K562 (cell line): ENCODE measurements around the gene MYO18A. TPM values are rescaled to one million over a fixed set of nuclear protein-coding genes. Genes with fewer than 3 reads are reported as not detected.

Experiments used
- ATAC-seq: fragments of 200-7000 bp; cut with Tn5 transposase; 3 replicates; pipeline ENCODE4 v1.9.1; 2020; ENCODE audit warnings: moderate library complexity
- BruUV-seq: library from RNA; stranded (reverse); fragments of 400-500 nt; replicated peaks from 2 replicates; lab custom pipeline; 2021; lab: Mats Ljungman, UMichigan
- CTCF ChIA-PET: fragments of 300-600 bp; formaldehyde crosslinking; extraction: SDS; loops from one replicate; lab custom pipeline; 2021; ENCODE audit warnings: low intra/inter-chr PET ratio; lab: Yijun Ruan, JAX
- POLR2A ChIA-PET: fragments of 300-600, 350-650 bp; sonication (Branson Sonifier 250); formaldehyde crosslinking; extraction: SDS; loops from one replicate; lab custom pipeline; 2021; ENCODE audit warnings: antibody characterized with exemption, inconsistent platforms; lab: Yijun Ruan, JAX
- DNase-seq, 4 experiments: peaks; one replicate each; pipeline versions ENCODE4 v3.0.0 to v3.0.0-alpha.2; 2011 to 2018; ENCODE audit warnings: low spot score in 3 of 4, mixed read lengths in 3 of 4; ENCODE audit errors: extremely low read depth in 1 of 4
- FAIRE-seq: peaks from 2 replicates; lab custom pipeline; 2011; peaks lifted over from hg19 to GRCh38; lab: Jason Lieb, UNC
- H2AFZ ChIP-seq: 2 replicates; pipeline ENCODE4 v1.6.0; 2011; ENCODE audit warnings: low read depth, low read length, control low read depth, inconsistent platforms
- H3K27ac ChIP-seq: fragments of 200-600 bp; 3 replicates; pipeline ENCODE4 v1.8.0; 2011; ENCODE audit warnings: low read depth, mild to moderate bottlenecking, control low read depth, inconsistent platforms, low read length, moderate library complexity, mixed read lengths; ENCODE audit errors: extremely low read depth
- H3K27me3 ChIP-seq, 2 experiments: fragments of 300-600 bp in 1 of 2; 2 replicates in 1 of 2; 3 replicates in 1 of 2; pipeline versions ENCODE4 v1.6.0 to v1.8.0; 2011; ENCODE audit warnings: inconsistent platforms in 2 of 2, low read length in 2 of 2, mild to moderate bottlenecking in 1 of 2, mixed read lengths in 1 of 2, moderate library complexity in 1 of 2; ENCODE audit not compliant: control insufficient read depth in 2 of 2, insufficient read depth in 2 of 2
- H3K36me3 ChIP-seq: fragments of 300-600 bp; 3 replicates; pipeline ENCODE4 v1.8.0; 2011; ENCODE audit warnings: mild to moderate bottlenecking, low read length, inconsistent platforms; ENCODE audit not compliant: control insufficient read depth, insufficient read depth
- H3K4me1 ChIP-seq, 2 experiments: fragments of 200-600 bp in 1 of 2; replicated peaks in 1 of 2; 2 replicates in 1 of 2; 3 replicates in 1 of 2; pipeline versions ENCODE4 v1.5.1 to v1.8.0; 2011; ENCODE audit warnings: inconsistent platforms in 2 of 2, low read length in 2 of 2, mild to moderate bottlenecking in 1 of 2, mixed read lengths in 1 of 2, moderate library complexity in 1 of 2; ENCODE audit not compliant: control insufficient read depth in 2 of 2, insufficient read depth in 2 of 2
- H3K4me2 ChIP-seq: 2 replicates; pipeline ENCODE4 v1.6.1; 2011; ENCODE audit warnings: low read length, control low read depth, inconsistent platforms, mixed read lengths; ENCODE audit not compliant: insufficient read depth
- H3K4me3 ChIP-seq: fragments of 200-600 bp; sonication (generic), shearing (Covaris generic); 2 replicates; pipeline ENCODE4 v1.5.1; 2016; ENCODE audit warnings: control low read depth, inconsistent platforms
- H3K79me2 ChIP-seq: fragments of 200-600 bp; 3 replicates; pipeline ENCODE4 v1.8.0; 2011; ENCODE audit warnings: low read length, inconsistent platforms; ENCODE audit not compliant: control insufficient read depth, insufficient read depth
- H3K9ac ChIP-seq, 2 experiments: 2 replicates each; pipeline versions ENCODE4 v1.6.0 to v1.6.1; 2011; ENCODE audit warnings: low read depth in 2 of 2, low read length in 2 of 2, control low read depth in 1 of 2, inconsistent platforms in 1 of 2, mild to moderate bottlenecking in 1 of 2, mixed read lengths in 1 of 2; ENCODE audit not compliant: insufficient read depth in 1 of 2
- H3K9me1 ChIP-seq: one replicate; pipeline ENCODE4 v1.6.0; 2011; ENCODE audit warnings: inconsistent platforms, mild to moderate bottlenecking, low read length, moderate library complexity; ENCODE audit not compliant: control insufficient read depth, insufficient read depth
- H3K9me3 ChIP-seq: replicated peaks from 2 replicates; pipeline ENCODE4 v1.5.1; 2011; ENCODE audit warnings: low read depth, low read length, inconsistent platforms; ENCODE audit not compliant: control insufficient read depth, insufficient read depth
- H4K20me1 ChIP-seq: replicated peaks from 2 replicates; pipeline ENCODE4 v1.6.1; 2011; ENCODE audit warnings: low read length, inconsistent platforms, mixed read lengths; ENCODE audit not compliant: control insufficient read depth, insufficient read depth
- DLX4 ChIP-seq: fragments of 250-450 bp; sonication (Bioruptor Pico); IDR thresholded peaks from 2 replicates; pipeline ENCODE4 v1.6.1; 2021; ENCODE audit warnings: mild to moderate bottlenecking
- DPF2 ChIP-seq: fragments of 450-650 bp; IDR thresholded peaks from 2 replicates; pipeline ENCODE4 v1.6.1; 2016
- GATA2 ChIP-seq: sonication (generic); formaldehyde crosslinking; IDR thresholded peaks from 2 replicates; pipeline ENCODE4 v1.4.0; 2020; ENCODE audit warnings: mild to moderate bottlenecking, missing genetic modification reagents
- HDAC1 ChIP-seq, 2 experiments: fragments of 450-650 bp; IDR thresholded peaks; 2 replicates each; pipeline ENCODE4 v1.6.1; 2016 to 2017; ENCODE audit warnings: inconsistent platforms in 1 of 2, mild to moderate bottlenecking in 1 of 2, moderate library complexity in 1 of 2
- HDAC8 ChIP-seq: fragments of 450-650 bp; IDR thresholded peaks from 2 replicates; pipeline ENCODE4 v1.6.1; 2016; ENCODE audit warnings: mild to moderate bottlenecking, missing genetic modification characterization, moderate library complexity, missing compliant biosample characterization
- MAFG ChIP-seq: fragments of 450-650 bp; conservative IDR thresholded peaks from 2 replicates; pipeline ENCODE4 v1.6.1; 2016; ENCODE audit warnings: missing genetic modification characterization, missing compliant biosample characterization
- NR4A1 ChIP-seq, 2 experiments: fragments of 250-450 bp in 1 of 2; fragments of 450-650 bp in 1 of 2; sonication (Bioruptor Pico) in 1 of 2; IDR thresholded peaks; 2 replicates each; pipeline versions ENCODE4 v1.4.0 to v1.6.1; 2016 to 2020; ENCODE audit warnings: mild to moderate bottlenecking in 2 of 2, missing compliant biosample characterization in 1 of 2, missing genetic modification characterization in 1 of 2, moderate library complexity in 1 of 2
- PRMT5 ChIP-seq: sonication (generic); formaldehyde crosslinking; IDR thresholded peaks from 2 replicates; pipeline ENCODE4 v1.5.0; 2020; ENCODE audit warnings: missing genetic modification reagents
- SMAD1 ChIP-seq: fragments of 150-350 bp; IDR thresholded peaks from 2 replicates; pipeline ENCODE4 v1.6.1; 2014; ENCODE audit warnings: low read length, low read depth; ENCODE audit not compliant: partially characterized antibody
- SREBF2 ChIP-seq: sonication (generic); formaldehyde crosslinking; IDR thresholded peaks from 2 replicates; pipeline ENCODE4 v1.4.0; 2020; ENCODE audit warnings: mild to moderate bottlenecking, missing genetic modification reagents
- SRSF7 ChIP-seq: fragments of 200-400 bp; formaldehyde crosslinking; optimal IDR thresholded peaks from 2 replicates; pipeline ENCODE3; 2017; ENCODE audit warnings: mild to moderate bottlenecking, low read depth, low read length
- TRIM24 ChIP-seq, 2 experiments: fragments of 450-650 bp; IDR thresholded peaks; 2 replicates each; pipeline ENCODE4 v1.6.1; 2016
- ZNF347 ChIP-seq: fragments of 450-650 bp; formaldehyde crosslinking; IDR thresholded peaks from 2 replicates; pipeline ENCODE4 v1.4.0; 2020; ENCODE audit warnings: low read depth, mild to moderate bottlenecking, moderate library complexity
- ZNF780A ChIP-seq: fragments of 250-450 bp; sonication (Bioruptor Pico); IDR thresholded peaks from 2 replicates; pipeline ENCODE4 v1.5.0; 2021; ENCODE audit warnings: mild to moderate bottlenecking
- whole genome bisulfite sequencing: fragments of 100-300 bp; shearing (Covaris generic); methylation state at CpG from one replicate; pipeline ENCODE4 v1.1.6; 2016; ENCODE audit warnings: low coverage, mixed read lengths; ENCODE audit not compliant: insufficient coverage; ENCODE audit errors: missing lambda C conversion rate; 5-methylcytosine and 5-hydroxymethylcytosine counted together
- in situ Hi-C: fragments of 300-500 bp; cut with MboI; formaldehyde crosslinking; loops from 4 replicates; pipeline ENCODE4 v1.15.0; 2018; ENCODE audit warnings: inconsistent platforms, mixed read lengths
- intact Hi-C: fragments of 100-400 bp; cut with micrococcal nuclease; formaldehyde crosslinking; loops from 2 replicates; pipeline ENCODE4 v1.14.2; 2022
- polyA plus RNA-seq, 8 experiments: library from polyadenylated mRNA; depleted of rRNA in 4 of 8; stranded (reverse) in 5 of 8; unstranded in 3 of 8; fragments of >200 nt; fragmentation: Nextera tagmentation in 2 of 8; fragmentation: Illumina TruSeq in 1 of 8; extraction: Ambion mirVana in 2 of 8; extraction: Trizol in 1 of 8; gene quantifications; 2 replicates each; pipeline versions ENCODE4 v1.2.1 to v1.2.3, GENCODE V29; 2011 to 2014; ENCODE audit warnings: inconsistent platforms in 1 of 8, missing spikeins in 1 of 8
- total RNA-seq, 7 experiments: library from RNA; depleted of rRNA in 6 of 7; stranded (reverse); fragments of >200 nt in 6 of 7; fragmentation: Illumina TruSeq in 2 of 7; extraction: Trizol in 2 of 7; gene quantifications; 2 replicates each; pipeline versions ENCODE4 v1.2.1 to v1.2.3, GENCODE V29; 2011 to 2021; ENCODE audit warnings: low replicate concordance in 1 of 7
- TF ChIP-seq, protein P1 (sequence below): fragments of 150-350 bp; IDR thresholded peaks from 2 replicates; pipeline ENCODE4 v1.6.1; 2014; ENCODE audit warnings: low read depth, mild to moderate bottlenecking, low read length, borderline replicate concordance
- TF ChIP-seq, protein P2 (sequence below): sonication (generic); formaldehyde crosslinking; IDR thresholded peaks from 2 replicates; pipeline ENCODE4 v1.8.0; 2022; ENCODE audit warnings: missing genetic modification reagents, mild to moderate bottlenecking, borderline replicate concordance

The MYO18A gene
- total and polyA plus RNA-seq, 9 of the 15 experiments (the other 6 are each of a cell fraction or from before 2014, with no cell fraction given): 2.5 to 65.4 (median 17.1) TPM

- in situ Hi-C loops: no loop called here
- 84% methylated on average over 11 of the region's 11 CpGs for WGBS
- no peak overlapping the region for H3K4me2 ChIP-seq
- TF ChIP-seq MAFG: no peak
- TF ChIP-seq, protein P1, sequence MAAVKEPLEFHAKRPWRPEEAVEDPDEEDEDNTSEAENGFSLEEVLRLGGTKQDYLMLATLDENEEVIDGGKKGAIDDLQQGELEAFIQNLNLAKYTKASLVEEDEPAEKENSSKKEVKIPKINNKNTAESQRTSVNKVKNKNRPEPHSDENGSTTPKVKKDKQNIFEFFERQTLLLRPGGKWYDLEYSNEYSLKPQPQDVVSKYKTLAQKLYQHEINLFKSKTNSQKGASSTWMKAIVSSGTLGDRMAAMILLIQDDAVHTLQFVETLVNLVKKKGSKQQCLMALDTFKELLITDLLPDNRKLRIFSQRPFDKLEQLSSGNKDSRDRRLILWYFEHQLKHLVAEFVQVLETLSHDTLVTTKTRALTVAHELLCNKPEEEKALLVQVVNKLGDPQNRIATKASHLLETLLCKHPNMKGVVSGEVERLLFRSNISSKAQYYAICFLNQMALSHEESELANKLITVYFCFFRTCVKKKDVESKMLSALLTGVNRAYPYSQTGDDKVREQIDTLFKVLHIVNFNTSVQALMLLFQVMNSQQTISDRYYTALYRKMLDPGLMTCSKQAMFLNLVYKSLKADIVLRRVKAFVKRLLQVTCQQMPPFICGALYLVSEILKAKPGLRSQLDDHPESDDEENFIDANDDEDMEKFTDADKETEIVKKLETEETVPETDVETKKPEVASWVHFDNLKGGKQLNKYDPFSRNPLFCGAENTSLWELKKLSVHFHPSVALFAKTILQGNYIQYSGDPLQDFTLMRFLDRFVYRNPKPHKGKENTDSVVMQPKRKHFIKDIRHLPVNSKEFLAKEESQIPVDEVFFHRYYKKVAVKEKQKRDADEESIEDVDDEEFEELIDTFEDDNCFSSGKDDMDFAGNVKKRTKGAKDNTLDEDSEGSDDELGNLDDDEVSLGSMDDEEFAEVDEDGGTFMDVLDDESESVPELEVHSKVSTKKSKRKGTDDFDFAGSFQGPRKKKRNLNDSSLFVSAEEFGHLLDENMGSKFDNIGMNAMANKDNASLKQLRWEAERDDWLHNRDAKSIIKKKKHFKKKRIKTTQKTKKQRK: no peak
- TF ChIP-seq HDAC1 (IDR thresholded peaks at IDR 0.05): no peak
- no peak for TF ChIP-seq SMAD1
- TF ChIP-seq SREBF2 (CRISPR knock-in tag): no peak
- no peak for TF ChIP-seq SRSF7
- TF ChIP-seq, protein P2, sequence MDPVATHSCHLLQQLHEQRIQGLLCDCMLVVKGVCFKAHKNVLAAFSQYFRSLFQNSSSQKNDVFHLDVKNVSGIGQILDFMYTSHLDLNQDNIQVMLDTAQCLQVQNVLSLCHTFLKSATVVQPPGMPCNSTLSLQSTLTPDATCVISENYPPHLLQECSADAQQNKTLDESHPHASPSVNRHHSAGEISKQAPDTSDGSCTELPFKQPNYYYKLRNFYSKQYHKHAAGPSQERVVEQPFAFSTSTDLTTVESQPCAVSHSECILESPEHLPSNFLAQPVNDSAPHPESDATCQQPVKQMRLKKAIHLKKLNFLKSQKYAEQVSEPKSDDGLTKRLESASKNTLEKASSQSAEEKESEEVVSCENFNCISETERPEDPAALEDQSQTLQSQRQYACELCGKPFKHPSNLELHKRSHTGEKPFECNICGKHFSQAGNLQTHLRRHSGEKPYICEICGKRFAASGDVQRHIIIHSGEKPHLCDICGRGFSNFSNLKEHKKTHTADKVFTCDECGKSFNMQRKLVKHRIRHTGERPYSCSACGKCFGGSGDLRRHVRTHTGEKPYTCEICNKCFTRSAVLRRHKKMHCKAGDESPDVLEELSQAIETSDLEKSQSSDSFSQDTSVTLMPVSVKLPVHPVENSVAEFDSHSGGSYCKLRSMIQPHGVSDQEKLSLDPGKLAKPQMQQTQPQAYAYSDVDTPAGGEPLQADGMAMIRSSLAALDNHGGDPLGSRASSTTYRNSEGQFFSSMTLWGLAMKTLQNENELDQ (CRISPR knock-in tag): no peak
- TF ChIP-seq PRMT5: no peak
- TF ChIP-seq DLX4 (CRISPR knock-in tag): no peak
- TF ChIP-seq HDAC8 (tag): no peak
- no peak for TF ChIP-seq ZNF347
- no peak for TF ChIP-seq NR4A1 (CRISPR knock-in tag; IDR thresholded peaks at IDR 0.05)
- no peak for TF ChIP-seq NR4A1 (tag; IDR thresholded peaks at IDR 0.05)
- no peak for TF ChIP-seq DPF2
- TF ChIP-seq TRIM24 (IDR thresholded peaks at IDR 0.05): no peak
- TF ChIP-seq GATA2: no peak
- TF ChIP-seq ZNF780A (CRISPR knock-in tag): no peak
Observed at GRCh38 chr17:29158096-29158487, 22.1 kb downstream of the MYO18A start.

More at GRCh38 chr17:29158096-29158487, 22.1 kb downstream of the MYO18A start:
- Histone ChIP-seq H3K27me3 (no peaks in the 10 kb centered on the region), H2AFZ (no peak overlapping the region), H3K4me3 (no peak overlapping the region), H3K4me1 (peaks cover 52 to 64% of the 10 kb centered on the region in 2 experiments), H3K79me2 (peaks cover 94% of the 10 kb centered on the region), H3K9ac (0 out of 4 replicates have a peak overlapping the region, but pooled peaks of 1 of the 2 experiments have one; percentile 32), H4K20me1 (peaks cover 27% of the 10 kb centered on the region), H3K9me3 (no peaks in the 10 kb centered on the region), H3K9me1 (peaks cover 18% of the 10 kb centered on the region), H3K36me3 (peaks cover 36% of the 10 kb centered on the region), H3K27ac (no peak overlapping the region)
- intact Hi-C loops: no loop called here
- no peak for ATAC-seq
- no peak for DNase-seq
- ChIA-PET POLR2A (no interaction called here), CTCF (no interaction called here)
- no peak for FAIRE-seq
- BruUV-seq: no TSS peak
